ENCODE results near the gene MBNL3. TPM values are rescaled to one million over a fixed set of nuclear protein-coding genes. Genes with fewer than 3 reads are reported as not detected.

MBNL3 gene
- polyA plus RNA-seq, 1 of the 3 experiments (the other 2 are of a cell fraction) = 0.21 TPM

DNA sequence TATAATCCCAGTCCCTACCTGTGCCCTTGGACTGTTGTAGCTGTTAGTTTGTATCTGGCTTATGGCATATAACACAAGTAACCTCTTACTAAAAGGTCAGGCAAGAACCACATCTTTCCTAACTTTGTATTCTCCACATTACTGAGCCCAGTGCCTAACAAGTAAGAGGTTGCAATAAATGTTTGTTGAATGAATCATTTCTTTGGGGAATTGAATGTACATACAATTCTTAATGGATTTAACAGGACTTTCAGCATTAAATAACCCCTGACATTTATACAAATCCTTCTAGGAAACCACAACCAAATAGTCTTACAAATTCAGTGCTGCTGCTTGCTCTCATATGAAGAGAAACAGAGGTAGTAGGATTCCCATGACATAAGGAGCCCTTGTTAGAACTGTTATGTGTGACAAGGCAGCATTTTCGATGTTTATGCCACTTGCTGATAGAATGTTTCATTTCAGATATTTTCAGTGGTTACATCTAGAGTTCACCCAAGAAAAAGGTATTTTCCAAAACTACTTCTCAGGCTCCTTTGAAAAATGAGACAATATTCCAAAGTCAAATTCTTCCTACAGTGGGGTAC is 62.0 kb downstream of the MBNL3 start:
- whole genome bisulfite sequencing (ENCODE audit: low lambda C conversion rate) = 44% methylated on average over 1 of the region's 1 CpG
- no peak for DNase-seq
- POLR2A ChIA-PET = no interaction called here
- Histone ChIP-seq H3K27ac (ENCODE audit: low read depth in 2 of 2, low read length in 1 of 2) (no peak overlapping the region), H3K9me2 (no peaks in the 10 kb centered on the region), H3F3A (replicated peaks; ENCODE audit: insufficient read depth) (no peaks in the 10 kb centered on the region), H3K27me3 (ENCODE audit: insufficient read depth) (no peaks in the 10 kb centered on the region), H3K79me2 (ENCODE audit: insufficient read depth) (no peaks in the 10 kb centered on the region), H3K9ac (no peak overlapping the region), H2AFZ (ENCODE audit: low read depth) (no peak overlapping the region), H3K9me3 (no peaks in the 10 kb centered on the region), H3K36me3 (replicated peaks in 1 of 2; ENCODE audit: control insufficient read depth in 1 of 2, insufficient read depth in 2 of 2, low read length in 1 of 2) (no peaks in the 10 kb centered on the region), H3K4me1 (ENCODE audit: control insufficient read depth in 1 of 2, insufficient read depth in 2 of 2, low read depth in 1 of 2, low read length in 1 of 2) (no peaks in the 10 kb centered on the region; a peak in 1 of 4 replicates), H3K4me2 (no peak overlapping the region), H3K4me3 (ENCODE audit: low read depth in 2 of 2, low read length in 1 of 2) (no peak overlapping the region), H4K20me1 (ENCODE audit: insufficient read depth) (no peaks in the 10 kb centered on the region)
- no peak for TF ChIP-seq YY1 (IDR thresholded peaks at IDR 0.05; ENCODE audit: low read depth)
- no peak for TF ChIP-seq CTCF (IDR thresholded peaks at IDR 0.05)
- no peak for TF ChIP-seq GABPA (IDR thresholded peaks at IDR 0.05; ENCODE audit: low read depth)
- no peak for TF ChIP-seq FOSL2 (IDR thresholded peaks at IDR 0.05; ENCODE audit: borderline replicate concordance, low read depth)
- TF ChIP-seq TAF1 (IDR thresholded peaks at IDR 0.05; ENCODE audit: borderline replicate concordance, low read depth, low read length) = no peak
- no peak for TF ChIP-seq ELF1 (IDR thresholded peaks at IDR 0.05)
- no peak for TF ChIP-seq MEF2A (IDR thresholded peaks at IDR 0.05; ENCODE audit: borderline replicate concordance, low read depth)
- no peak for TF ChIP-seq FOXJ3 (CRISPR knock-in tag; IDR thresholded peaks at IDR 0.05)
- TF ChIP-seq, protein P1, sequence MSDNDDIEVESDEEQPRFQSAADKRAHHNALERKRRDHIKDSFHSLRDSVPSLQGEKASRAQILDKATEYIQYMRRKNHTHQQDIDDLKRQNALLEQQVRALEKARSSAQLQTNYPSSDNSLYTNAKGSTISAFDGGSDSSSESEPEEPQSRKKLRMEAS (IDR thresholded peaks at IDR 0.05; ENCODE audit: low read depth) = no peak
- TF ChIP-seq, protein P2, sequence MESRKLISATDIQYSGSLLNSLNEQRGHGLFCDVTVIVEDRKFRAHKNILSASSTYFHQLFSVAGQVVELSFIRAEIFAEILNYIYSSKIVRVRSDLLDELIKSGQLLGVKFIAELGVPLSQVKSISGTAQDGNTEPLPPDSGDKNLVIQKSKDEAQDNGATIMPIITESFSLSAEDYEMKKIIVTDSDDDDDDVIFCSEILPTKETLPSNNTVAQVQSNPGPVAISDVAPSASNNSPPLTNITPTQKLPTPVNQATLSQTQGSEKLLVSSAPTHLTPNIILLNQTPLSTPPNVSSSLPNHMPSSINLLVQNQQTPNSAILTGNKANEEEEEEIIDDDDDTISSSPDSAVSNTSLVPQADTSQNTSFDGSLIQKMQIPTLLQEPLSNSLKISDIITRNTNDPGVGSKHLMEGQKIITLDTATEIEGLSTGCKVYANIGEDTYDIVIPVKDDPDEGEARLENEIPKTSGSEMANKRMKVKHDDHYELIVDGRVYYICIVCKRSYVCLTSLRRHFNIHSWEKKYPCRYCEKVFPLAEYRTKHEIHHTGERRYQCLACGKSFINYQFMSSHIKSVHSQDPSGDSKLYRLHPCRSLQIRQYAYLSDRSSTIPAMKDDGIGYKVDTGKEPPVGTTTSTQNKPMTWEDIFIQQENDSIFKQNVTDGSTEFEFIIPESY (IDR thresholded peaks at IDR 0.05; ENCODE audit: borderline replicate concordance, low read depth) = no peak
- TF ChIP-seq MXI1 (IDR thresholded peaks at IDR 0.05; ENCODE audit: low read depth, low read length) = no peak
- TF ChIP-seq SIN3A (IDR thresholded peaks at IDR 0.05; ENCODE audit: borderline replicate concordance, low read depth, low read length) = no peak
- TF ChIP-seq GATA2 (CRISPR knock-in tag; IDR thresholded peaks at IDR 0.05) = no peak
- TF ChIP-seq RCOR1 (IDR thresholded peaks at IDR 0.05; ENCODE audit: low read length) = no peak
- TF ChIP-seq RXRA (IDR thresholded peaks at IDR 0.05; ENCODE audit: borderline replicate concordance, low read depth) = no peak
- TF ChIP-seq, protein P3, sequence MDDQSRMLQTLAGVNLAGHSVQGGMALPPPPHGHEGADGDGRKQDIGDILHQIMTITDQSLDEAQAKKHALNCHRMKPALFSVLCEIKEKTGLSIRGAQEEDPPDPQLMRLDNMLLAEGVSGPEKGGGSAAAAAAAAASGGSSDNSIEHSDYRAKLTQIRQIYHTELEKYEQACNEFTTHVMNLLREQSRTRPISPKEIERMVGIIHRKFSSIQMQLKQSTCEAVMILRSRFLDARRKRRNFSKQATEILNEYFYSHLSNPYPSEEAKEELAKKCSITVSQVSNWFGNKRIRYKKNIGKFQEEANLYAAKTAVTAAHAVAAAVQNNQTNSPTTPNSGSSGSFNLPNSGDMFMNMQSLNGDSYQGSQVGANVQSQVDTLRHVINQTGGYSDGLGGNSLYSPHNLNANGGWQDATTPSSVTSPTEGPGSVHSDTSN (IDR thresholded peaks at IDR 0.05) = no peak
- TF ChIP-seq NRF1 (IDR thresholded peaks at IDR 0.05; ENCODE audit: low read depth, low read length) = no peak
- no peak for TF ChIP-seq REST (IDR thresholded peaks at IDR 0.05; ENCODE audit: low read depth, low read length)
- CTCF ChIA-PET = no interaction called here
